Activated T-cell treated with anti-CD3 and anti-CD28 coated beads for 4 hours (primary cell): ENCODE results near the gene DFFA.
"Not testable (repeated sequence)": the region's sequence is repeated elsewhere in the genome, so short reads cannot be mapped to it uniquely, and the experiment has no call there.

Experiments
- DNase-seq: peaks from one replicate; pipeline ENCODE4 v3.0.0-alpha.2; 2020

The DFFA gene

GRCh38 chr1:10472220-10473144 lies at the start of gene DFFA:
Gene DFFA (minus strand): TSS chr1:10472529. CDS start chr1:10472458, 71 bp downstream.
- DNase-seq = peak; percentile 87

GRCh38 chr1:10521537-10522157 lies 49.3 kb upstream of the DFFA start:
- DNase-seq = no peak

- DNase-seq = no peak
Observed at GRCh38 chr1:10520952-10521351, 48.6 kb upstream of the DFFA start.

GRCh38 chr1:10520497-10520896 lies 48.2 kb upstream of the DFFA start:
- no peak for DNase-seq

GRCh38 chr1:10519016-10519417 lies 46.7 kb upstream of the DFFA start:
- DNase-seq = no peak

GRCh38 chr1:10517677-10517982 lies 45.3 kb upstream of the DFFA start:
- no peak for DNase-seq

- DNase-seq = no peak
Observed at GRCh38 chr1:10516925-10517676, 44.8 kb upstream of the DFFA start.

- DNase-seq = no peak
Observed at GRCh38 chr1:10515976-10516750, 43.8 kb upstream of the DFFA start.

- no peak for DNase-seq
Observed at GRCh38 chr1:10515301-10515975, 43.1 kb upstream of the DFFA start.

GRCh38 chr1:10514490-10515235 lies 42.3 kb upstream of the DFFA start:
- DNase-seq = no peak

- DNase-seq = no peak
Observed at GRCh38 chr1:10513199-10513598, 40.9 kb upstream of the DFFA start.

GRCh38 chr1:10511494-10511885 lies 39.2 kb upstream of the DFFA start:
- no peak for DNase-seq

GRCh38 chr1:10510520-10511493 lies 38.5 kb upstream of the DFFA start:
- peak; percentile 67 for DNase-seq

GRCh38 chr1:10509809-10510509 lies 37.6 kb upstream of the DFFA start:
- DNase-seq = no peak

GRCh38 chr1:10508511-10508951 lies 36.2 kb upstream of the DFFA start:
- no peak for DNase-seq

- DNase-seq = peak; percentile 21
Observed at GRCh38 chr1:10507111-10507879, 35.0 kb upstream of the DFFA start.

- DNase-seq = no peak
Observed at GRCh38 chr1:10506677-10507047, 34.3 kb upstream of the DFFA start.

GRCh38 chr1:10506046-10506676 lies 33.8 kb upstream of the DFFA start:
- not testable (repeated sequence) for DNase-seq
